ENCODE measurements around the gene ERH. TPM values are rescaled to one million over a fixed set of nuclear protein-coding genes. Genes with fewer than 3 reads are reported as not detected.
"Not testable (repeated sequence)": the region's sequence is repeated elsewhere in the genome, so short reads cannot be mapped to it uniquely, and the experiment has no call there.

ERH gene
- total RNA-seq, 2 donors from 2014 or later = 68.5 to 111 TPM

DNA sequence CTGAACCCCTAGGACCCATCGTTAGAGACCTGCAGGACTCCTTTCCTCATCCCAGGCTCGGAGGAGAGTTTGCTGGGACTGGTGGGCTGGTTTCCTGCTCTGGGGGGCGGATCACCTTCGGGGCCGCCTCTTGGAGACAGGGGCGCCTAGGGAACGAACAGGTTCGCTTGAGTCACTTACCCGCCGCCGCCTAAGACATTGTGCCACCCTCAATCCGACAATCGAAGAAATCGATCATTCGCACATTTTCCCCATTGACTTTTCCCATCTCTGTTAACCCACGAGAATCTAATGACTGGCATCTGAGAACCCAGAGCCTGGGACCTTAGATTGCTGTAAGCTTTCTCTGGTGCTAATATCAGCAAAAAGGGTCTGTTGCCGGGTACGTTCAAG is 715 bp upstream of the ERH start:
- Histone ChIP-seq H3K9me3 (no peaks in the 10 kb centered on the region), H3K4me3 (peak overlapping the region; percentile 79 to 86), H3K36me3 (peaks cover 0 to 11% of the 10 kb centered on the region in 2 donors), H3K27ac (peak overlapping the region; percentile 87 to 91), H3K27me3 (replicated peaks; ENCODE audit: insufficient read depth) (no peaks in the 10 kb centered on the region), H3K4me1 (replicated peaks) (peaks cover 7% of the 10 kb centered on the region)
- DNase-seq (ENCODE audit: low spot score) = no peak
- intact Hi-C loops (cut with DNase I) = loop anchor here (1.0 kb wide), 1 partner anchor 152 kb away; no protein-coding TSS in a partner anchor
- TF ChIP-seq POLR2A (IDR thresholded peaks at IDR 0.05) (no peak), POLR2AphosphoS5 (IDR thresholded peaks at IDR 0.05) (no peak)
- TF ChIP-seq, protein P1, sequence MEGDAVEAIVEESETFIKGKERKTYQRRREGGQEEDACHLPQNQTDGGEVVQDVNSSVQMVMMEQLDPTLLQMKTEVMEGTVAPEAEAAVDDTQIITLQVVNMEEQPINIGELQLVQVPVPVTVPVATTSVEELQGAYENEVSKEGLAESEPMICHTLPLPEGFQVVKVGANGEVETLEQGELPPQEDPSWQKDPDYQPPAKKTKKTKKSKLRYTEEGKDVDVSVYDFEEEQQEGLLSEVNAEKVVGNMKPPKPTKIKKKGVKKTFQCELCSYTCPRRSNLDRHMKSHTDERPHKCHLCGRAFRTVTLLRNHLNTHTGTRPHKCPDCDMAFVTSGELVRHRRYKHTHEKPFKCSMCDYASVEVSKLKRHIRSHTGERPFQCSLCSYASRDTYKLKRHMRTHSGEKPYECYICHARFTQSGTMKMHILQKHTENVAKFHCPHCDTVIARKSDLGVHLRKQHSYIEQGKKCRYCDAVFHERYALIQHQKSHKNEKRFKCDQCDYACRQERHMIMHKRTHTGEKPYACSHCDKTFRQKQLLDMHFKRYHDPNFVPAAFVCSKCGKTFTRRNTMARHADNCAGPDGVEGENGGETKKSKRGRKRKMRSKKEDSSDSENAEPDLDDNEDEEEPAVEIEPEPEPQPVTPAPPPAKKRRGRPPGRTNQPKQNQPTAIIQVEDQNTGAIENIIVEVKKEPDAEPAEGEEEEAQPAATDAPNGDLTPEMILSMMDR (IDR thresholded peaks at IDR 0.05) = no peak
- WGBS = under 1% methylated on average over 18 of the region's 18 CpGs

DNA sequence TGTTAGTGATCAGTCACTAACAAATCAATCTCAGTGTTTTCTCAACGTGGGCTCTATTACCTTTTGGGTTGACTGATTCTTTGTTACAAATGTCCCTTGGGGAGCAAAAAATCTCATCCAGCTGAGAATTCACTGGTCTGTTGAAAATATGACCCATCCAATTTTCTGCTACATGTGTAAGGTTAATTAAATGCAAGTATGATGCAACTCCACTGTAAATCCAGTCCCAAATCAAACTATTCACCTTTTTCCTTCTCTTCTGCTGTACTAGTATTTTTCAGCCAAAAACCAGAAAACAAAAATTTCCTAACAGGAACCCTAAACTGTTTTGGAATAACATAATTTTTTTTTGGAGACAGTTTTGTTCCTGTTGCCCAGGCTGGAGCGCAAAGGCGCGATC is 2.2 kb downstream of the ERH start:
- no peaks in the 10 kb centered on the region for H3K27me3 ChIP-seq (replicated peaks; ENCODE audit: insufficient read depth)
- H3K9me3 ChIP-seq = no peaks in the 10 kb centered on the region
- H3K4me1 ChIP-seq (replicated peaks) = peaks cover 7% of the 10 kb centered on the region
- no peak for DNase-seq (ENCODE audit: low spot score)
- TF ChIP-seq, protein P1 (IDR thresholded peaks at IDR 0.05) = no peak
- no peak for TF ChIP-seq POLR2A (IDR thresholded peaks at IDR 0.05)
- no peak for TF ChIP-seq POLR2AphosphoS5 (IDR thresholded peaks at IDR 0.05)
- H3K36me3 ChIP-seq = peaks cover 0 to 22% of the 10 kb centered on the region in 2 donors
- WGBS = 91% methylated on average over 4 of the region's 4 CpGs
- no peak overlapping the region for H3K4me3 ChIP-seq
- no peak overlapping the region for H3K27ac ChIP-seq
- intact Hi-C loops (cut with DNase I) = no loop called here

DNA sequence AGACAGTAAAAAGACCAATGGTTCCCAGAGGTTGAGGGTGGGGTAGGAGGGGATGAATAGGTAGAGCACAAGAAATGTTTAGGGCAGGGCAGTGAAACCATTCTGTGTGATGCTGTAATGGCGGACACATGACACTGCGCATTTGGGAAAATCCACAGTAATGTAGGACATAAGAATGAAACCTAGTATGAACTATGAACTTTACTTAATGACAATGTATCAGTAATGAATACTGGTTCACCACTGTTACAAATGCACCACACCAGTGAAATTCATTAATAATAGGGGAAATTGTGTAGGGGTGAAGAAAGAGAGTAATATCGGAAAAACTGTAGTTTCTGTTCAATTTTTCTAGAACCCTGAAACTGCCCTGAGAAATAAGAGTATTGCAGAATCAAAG is 5.6 kb downstream of the ERH start:
- H3K36me3 ChIP-seq = peaks cover 0 to 22% of the 10 kb centered on the region in 2 donors
- 81% methylated on average over 3 of the region's 3 CpGs for WGBS
- intact Hi-C loops (cut with DNase I) = no loop called here

DNA sequence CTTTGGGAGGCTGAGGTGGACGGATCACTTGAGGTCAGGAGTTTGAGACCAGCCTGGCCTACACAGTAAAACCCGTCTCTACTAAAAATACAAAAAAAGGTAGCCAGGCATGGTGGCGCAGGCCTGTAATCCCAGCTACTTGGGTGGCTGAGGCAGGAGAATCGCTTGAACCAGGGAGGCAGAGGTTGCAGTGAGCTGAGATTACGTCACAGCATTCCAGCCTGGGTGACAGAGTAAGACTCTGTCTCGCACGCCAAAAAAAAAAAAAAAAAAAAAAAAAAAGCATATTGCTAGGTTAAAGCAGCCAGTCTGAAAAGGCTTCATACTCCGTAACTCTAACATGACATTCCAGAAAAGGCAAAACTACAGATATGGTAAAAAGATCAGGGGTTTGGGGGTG is 6.7 kb downstream of the ERH start:
- WGBS = 87% methylated on average over 8 of the region's 8 CpGs
- intact Hi-C loops (cut with DNase I); H3K27ac ChIP-seq; H3K4me1 ChIP-seq (replicated peaks); H3K27me3 ChIP-seq (replicated peaks; ENCODE audit: insufficient read depth); H3K9me3 ChIP-seq; H3K4me3 ChIP-seq; DNase-seq (ENCODE audit: low spot score): not testable (repeated sequence)
- H3K36me3 ChIP-seq = peaks cover 0 to 22% of the 10 kb centered on the region in 2 donors

More for the DNA sequence above, 5.6 kb downstream of the ERH start:
- Histone ChIP-seq H3K4me3 (no peak overlapping the region), H3K4me1 (replicated peaks) (peaks cover 7% of the 10 kb centered on the region), H3K27me3 (replicated peaks; ENCODE audit: insufficient read depth) (no peaks in the 10 kb centered on the region), H3K9me3 (no peaks in the 10 kb centered on the region), H3K27ac (no peak overlapping the region)
- no peak for DNase-seq (ENCODE audit: low spot score)
- TF ChIP-seq, protein P1 (IDR thresholded peaks at IDR 0.05) = no peak
- TF ChIP-seq POLR2A (IDR thresholded peaks at IDR 0.05) = no peak

DNA sequence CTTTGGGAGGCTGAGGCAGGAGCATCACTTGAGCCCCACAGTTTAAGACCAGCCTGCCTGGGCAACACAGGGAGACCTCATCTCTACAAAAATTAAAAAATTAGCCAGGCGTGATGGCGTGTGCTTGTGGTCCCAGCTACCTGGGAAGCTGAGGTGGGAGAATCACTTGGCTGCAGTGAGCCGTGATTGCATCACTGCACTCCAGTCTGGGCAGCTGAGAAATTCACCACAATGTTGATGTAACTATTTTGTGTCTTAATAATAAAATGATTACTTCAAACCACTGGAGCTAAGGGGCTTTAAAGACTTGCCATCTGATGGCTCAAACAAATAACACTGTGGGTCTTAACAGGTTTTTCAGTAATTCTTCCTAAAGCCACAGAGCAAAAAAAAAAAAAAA is 10.8 kb downstream of the ERH start:
- DNase-seq (ENCODE audit: low spot score) = no peak
- H3K9me3 ChIP-seq = no peaks in the 10 kb centered on the region
- no peaks in the 10 kb centered on the region for H3K36me3 ChIP-seq
- intact Hi-C loops (cut with DNase I) = no loop called here
- no peaks in the 10 kb centered on the region for H3K27me3 ChIP-seq (replicated peaks; ENCODE audit: insufficient read depth)
- H3K4me1 ChIP-seq (replicated peaks) = no peaks in the 10 kb centered on the region
- H3K4me3 ChIP-seq = no peak overlapping the region
- H3K27ac ChIP-seq = no peak overlapping the region
- TF ChIP-seq, protein P1 (IDR thresholded peaks at IDR 0.05) = no peak
- TF ChIP-seq POLR2A (IDR thresholded peaks at IDR 0.05) (no peak), POLR2AphosphoS5 (IDR thresholded peaks at IDR 0.05) (no peak)
- 88% methylated on average over 3 of the region's 3 CpGs for WGBS
